ENCODE results near the gene POLD3.
"Not testable (repeated sequence)": the region's sequence is repeated elsewhere in the genome, so short reads cannot be mapped to it uniquely, and the experiment has no call there.

Gene POLD3

DNA sequence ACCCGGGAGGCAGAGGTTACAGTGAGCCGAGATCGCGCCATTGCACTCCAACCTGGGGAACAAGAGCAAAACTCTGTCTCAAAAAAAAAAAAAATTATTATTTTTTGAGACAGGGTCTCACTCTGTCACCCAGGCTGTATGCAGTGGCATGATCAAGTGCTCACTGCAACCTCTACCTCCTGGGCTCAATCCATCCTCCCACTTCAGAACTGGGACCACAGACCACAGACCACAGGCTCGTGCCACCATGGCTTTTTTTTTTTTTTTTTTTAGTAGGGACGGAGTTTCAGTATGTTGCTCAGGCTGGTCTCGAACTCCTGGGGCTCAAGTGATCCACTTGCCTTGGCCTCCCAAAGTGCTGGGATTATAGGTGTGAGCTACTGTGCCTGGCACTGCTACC lies 1.9 kb upstream of the POLD3 start:
- not testable (repeated sequence) for H3K4me1 ChIP-seq (ENCODE audit: control insufficient read depth, insufficient read depth, low read length); H3K27me3 ChIP-seq (ENCODE audit: control insufficient read depth in 1 of 2, insufficient read depth in 2 of 2, low read length in 2 of 2); H3K9me3 ChIP-seq (ENCODE audit: control insufficient read depth in 2 of 2, low read length in 2 of 2); H3K4me3 ChIP-seq (ENCODE audit: low read length in 2 of 2); H3K27ac ChIP-seq (ENCODE audit: low read length); H3K36me3 ChIP-seq (ENCODE audit: control insufficient read depth in 2 of 2, insufficient read depth in 2 of 2, low read length in 2 of 2); H3K9ac ChIP-seq (ENCODE audit: low read length in 2 of 2)

DNA sequence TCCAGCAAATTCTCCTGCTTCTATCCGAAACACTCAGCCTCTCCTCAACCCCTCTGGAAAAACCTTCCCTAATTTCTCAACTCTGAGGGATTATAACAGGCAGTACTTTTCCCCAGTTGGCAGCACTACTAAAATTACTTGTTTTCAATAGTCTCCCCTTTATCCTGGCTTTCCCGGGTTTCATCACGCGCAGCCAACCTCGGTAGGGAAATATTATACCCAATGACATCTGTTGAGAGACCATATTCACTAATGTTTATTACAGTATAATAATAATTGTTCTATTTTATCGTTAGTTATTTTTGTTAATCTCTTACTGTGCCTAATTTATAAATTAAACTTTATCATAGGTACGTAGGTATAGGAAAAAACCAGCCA lies 330 bp upstream of the POLD3 start:
- no peaks in the 10 kb centered on the region for H3K9me3 ChIP-seq (ENCODE audit: control insufficient read depth in 2 of 2, low read length in 2 of 2)
- H3K36me3 ChIP-seq (ENCODE audit: control insufficient read depth in 2 of 2, insufficient read depth in 2 of 2, low read length in 2 of 2), result peaks cover 3 to 5% of the 10 kb centered on the region in 2 donors
- no peak overlapping the region for H3K27ac ChIP-seq (ENCODE audit: low read length)
- peak overlapping the region; percentile 91 to 97 for H3K4me3 ChIP-seq (ENCODE audit: low read length in 2 of 2)
- H3K9ac ChIP-seq (ENCODE audit: low read length in 2 of 2), result peak overlapping the region; percentile 90 to 91
- H3K27me3 ChIP-seq (ENCODE audit: control insufficient read depth in 1 of 2, insufficient read depth in 2 of 2, low read length in 2 of 2), result no peaks in the 10 kb centered on the region
- H3K4me1 ChIP-seq (ENCODE audit: control insufficient read depth, insufficient read depth, low read length), result peaks cover 8% of the 10 kb centered on the region

DNA sequence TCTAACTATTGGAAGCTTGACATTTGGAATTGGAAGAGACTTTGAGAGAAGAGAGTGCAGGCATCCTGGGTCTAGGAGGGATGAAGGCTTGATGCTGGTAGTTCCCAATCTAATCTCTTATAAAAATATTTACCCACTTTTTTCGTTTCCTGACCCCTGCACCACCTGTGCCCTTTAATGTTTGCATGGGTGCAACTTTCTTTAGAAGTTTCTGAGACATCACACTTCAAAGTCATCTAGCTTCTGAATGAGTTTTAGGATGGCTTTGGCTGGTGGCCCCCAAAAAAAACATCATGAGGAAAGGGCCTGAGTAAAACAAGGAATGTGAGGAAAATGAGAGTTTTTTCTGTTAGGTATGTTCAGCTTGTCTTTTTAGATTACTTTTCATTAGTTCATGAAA lies 1.1 kb downstream of the POLD3 start:
- Histone ChIP-seq H3K4me1 (ENCODE audit: control insufficient read depth, insufficient read depth, low read length) (peaks cover 8% of the 10 kb centered on the region), H3K9ac (ENCODE audit: low read length in 2 of 2) (peak overlapping the region; percentile 90 to 91), H3K27ac (ENCODE audit: low read length) (no peak overlapping the region), H3K4me3 (ENCODE audit: low read length in 2 of 2) (peak overlapping the region; percentile 91 to 97), H3K27me3 (ENCODE audit: control insufficient read depth in 1 of 2, insufficient read depth in 2 of 2, low read length in 2 of 2) (no peaks in the 10 kb centered on the region), H3K9me3 (ENCODE audit: control insufficient read depth in 2 of 2, low read length in 2 of 2) (no peaks in the 10 kb centered on the region), H3K36me3 (ENCODE audit: control insufficient read depth in 2 of 2, insufficient read depth in 2 of 2, low read length in 2 of 2) (peaks cover 3 to 10% of the 10 kb centered on the region in 2 donors)

DNA sequence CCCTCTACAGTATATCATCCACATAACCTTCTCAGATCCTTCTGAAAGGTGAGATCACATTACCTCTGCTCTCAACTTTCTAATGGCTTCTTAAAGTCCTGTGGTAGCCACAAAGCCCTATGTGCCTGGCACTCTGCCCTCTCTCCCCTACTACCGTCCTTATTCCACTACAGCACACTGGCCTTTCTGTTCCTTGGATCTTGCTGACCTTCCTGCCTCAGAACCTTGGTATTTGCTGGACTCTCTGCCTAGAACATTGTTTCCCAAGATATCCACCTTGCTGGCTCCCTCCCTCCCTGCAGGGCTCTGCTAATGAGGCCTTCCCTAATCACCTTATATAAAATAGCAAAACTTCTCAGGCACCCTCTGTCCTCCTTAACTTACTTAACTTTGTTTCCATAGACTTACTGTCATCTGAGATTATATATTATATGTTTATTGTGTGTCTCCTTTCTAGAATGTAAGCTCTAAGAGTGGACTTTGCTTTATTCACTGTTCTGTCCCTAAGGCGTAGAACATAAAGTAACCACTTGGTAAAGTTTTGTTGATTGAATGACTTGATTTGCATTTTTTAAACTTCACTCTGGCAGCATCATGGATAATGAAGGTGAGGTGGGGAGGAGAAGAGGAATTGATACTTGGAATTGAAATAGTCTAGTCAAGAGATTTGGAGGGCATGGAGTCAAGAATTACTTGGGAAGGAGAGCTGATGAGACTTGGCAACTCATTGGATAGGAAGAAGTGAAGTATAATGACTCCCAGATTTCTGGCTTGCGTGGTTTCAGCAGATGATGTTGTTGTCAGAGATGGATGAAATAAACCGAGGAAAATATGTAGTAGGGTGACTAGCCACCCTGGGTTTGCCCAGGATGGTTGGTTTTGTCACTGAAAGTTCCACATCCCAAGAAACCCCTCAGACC lies 10.5 kb downstream of the POLD3 start:
- H3K4me3 ChIP-seq (ENCODE audit: low read length in 2 of 2), result no peak overlapping the region
- H3K27me3 ChIP-seq (ENCODE audit: control insufficient read depth in 1 of 2, insufficient read depth in 2 of 2, low read length in 2 of 2), result no peaks in the 10 kb centered on the region
- no peaks in the 10 kb centered on the region for H3K4me1 ChIP-seq (ENCODE audit: control insufficient read depth, insufficient read depth, low read length)
- no peak overlapping the region for H3K9ac ChIP-seq (ENCODE audit: low read length in 2 of 2)
- no peak overlapping the region for H3K27ac ChIP-seq (ENCODE audit: low read length)
- peaks cover 6 to 13% of the 10 kb centered on the region in 2 donors for H3K36me3 ChIP-seq (ENCODE audit: control insufficient read depth in 2 of 2, insufficient read depth in 2 of 2, low read length in 2 of 2)
- no peaks in the 10 kb centered on the region for H3K9me3 ChIP-seq (ENCODE audit: control insufficient read depth in 2 of 2, low read length in 2 of 2)

DNA sequence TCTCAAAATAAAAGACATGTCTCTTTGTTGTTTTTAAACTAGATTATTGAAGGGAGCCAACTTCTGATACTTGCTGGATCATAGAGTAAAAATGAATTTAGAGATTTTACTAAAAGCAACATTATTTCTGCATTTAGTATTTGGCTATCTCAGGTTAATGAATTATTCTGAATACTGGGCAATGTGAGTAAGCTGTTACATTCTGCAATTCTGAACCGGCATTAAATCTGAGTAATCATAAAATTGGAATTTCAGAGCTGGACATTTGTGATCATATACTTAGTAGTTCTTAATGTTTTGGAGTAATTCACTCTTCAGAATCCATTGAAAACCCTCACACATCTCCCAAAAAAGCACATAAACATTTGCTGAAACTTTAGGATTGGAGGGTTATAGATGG lies 11.5 kb downstream of the POLD3 start:
- no peaks in the 10 kb centered on the region for H3K27me3 ChIP-seq (ENCODE audit: control insufficient read depth in 1 of 2, insufficient read depth in 2 of 2, low read length in 2 of 2)
- H3K27ac ChIP-seq (ENCODE audit: low read length), result no peak overlapping the region
- H3K9me3 ChIP-seq (ENCODE audit: control insufficient read depth in 2 of 2, low read length in 2 of 2), result no peaks in the 10 kb centered on the region
- no peak overlapping the region for H3K9ac ChIP-seq (ENCODE audit: low read length in 2 of 2)
- no peaks in the 10 kb centered on the region for H3K4me1 ChIP-seq (ENCODE audit: control insufficient read depth, insufficient read depth, low read length)
- H3K4me3 ChIP-seq (ENCODE audit: low read length in 2 of 2), result no peak overlapping the region
- H3K36me3 ChIP-seq (ENCODE audit: control insufficient read depth in 2 of 2, insufficient read depth in 2 of 2, low read length in 2 of 2), result peaks cover 6 to 9% of the 10 kb centered on the region in 2 donors

DNA sequence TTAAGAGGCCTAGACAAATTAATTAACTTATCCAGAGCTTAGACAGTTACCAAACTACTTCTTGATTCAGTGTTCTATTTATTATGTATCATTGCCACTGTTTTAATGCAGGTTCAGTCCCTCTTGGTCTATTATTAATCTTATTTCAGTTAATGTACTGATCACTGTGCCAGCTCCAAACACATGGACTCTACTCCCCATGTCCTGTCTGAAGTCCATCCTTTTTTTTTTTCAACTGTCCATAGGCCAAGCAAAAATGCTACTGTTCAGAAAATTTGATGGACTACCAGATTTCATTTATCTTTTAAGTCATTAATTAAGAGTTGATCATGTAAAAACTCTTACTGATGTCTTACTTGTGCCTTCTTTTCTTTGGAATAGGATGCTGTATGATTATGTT lies 11.9 kb downstream of the POLD3 start:
- Histone ChIP-seq H3K9ac (ENCODE audit: low read length in 2 of 2) (no peak overlapping the region), H3K27me3 (ENCODE audit: control insufficient read depth in 1 of 2, insufficient read depth in 2 of 2, low read length in 2 of 2) (no peaks in the 10 kb centered on the region), H3K27ac (ENCODE audit: low read length) (no peak overlapping the region), H3K9me3 (ENCODE audit: control insufficient read depth in 2 of 2, low read length in 2 of 2) (no peaks in the 10 kb centered on the region), H3K4me1 (ENCODE audit: control insufficient read depth, insufficient read depth, low read length) (no peaks in the 10 kb centered on the region), H3K36me3 (ENCODE audit: control insufficient read depth in 2 of 2, insufficient read depth in 2 of 2, low read length in 2 of 2) (peaks cover 6 to 9% of the 10 kb centered on the region in 2 donors), H3K4me3 (ENCODE audit: low read length in 2 of 2) (no peak overlapping the region)

DNA sequence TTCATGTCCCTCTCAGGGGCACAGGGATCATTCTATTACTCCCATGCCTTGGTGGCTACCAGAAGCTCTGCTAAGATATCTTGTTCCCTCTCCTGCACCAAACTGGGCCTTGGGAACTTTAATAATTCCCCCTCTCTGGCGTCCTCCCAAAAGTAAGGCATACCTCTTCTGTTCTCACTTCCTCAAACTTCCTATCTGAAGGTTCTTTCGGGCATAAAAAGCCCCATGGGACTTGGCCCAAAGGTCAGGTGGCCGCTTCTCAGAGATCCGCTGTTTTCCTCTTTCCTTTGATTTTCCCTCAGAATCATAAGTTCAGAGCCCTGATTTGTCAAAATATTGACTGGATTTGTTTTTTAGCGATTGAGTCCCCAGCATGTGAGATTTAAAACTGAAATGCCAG lies 13.0 kb downstream of the POLD3 start:
- Histone ChIP-seq H3K27ac (ENCODE audit: low read length) (no peak overlapping the region), H3K9ac (ENCODE audit: low read length in 2 of 2) (no peak overlapping the region), H3K4me1 (ENCODE audit: control insufficient read depth, insufficient read depth, low read length) (no peaks in the 10 kb centered on the region), H3K27me3 (ENCODE audit: control insufficient read depth in 1 of 2, insufficient read depth in 2 of 2, low read length in 2 of 2) (no peaks in the 10 kb centered on the region), H3K36me3 (ENCODE audit: control insufficient read depth in 2 of 2, insufficient read depth in 2 of 2, low read length in 2 of 2) (peaks cover 6 to 9% of the 10 kb centered on the region in 2 donors), H3K4me3 (ENCODE audit: low read length in 2 of 2) (no peak overlapping the region), H3K9me3 (ENCODE audit: control insufficient read depth in 2 of 2, low read length in 2 of 2) (no peaks in the 10 kb centered on the region)

DNA sequence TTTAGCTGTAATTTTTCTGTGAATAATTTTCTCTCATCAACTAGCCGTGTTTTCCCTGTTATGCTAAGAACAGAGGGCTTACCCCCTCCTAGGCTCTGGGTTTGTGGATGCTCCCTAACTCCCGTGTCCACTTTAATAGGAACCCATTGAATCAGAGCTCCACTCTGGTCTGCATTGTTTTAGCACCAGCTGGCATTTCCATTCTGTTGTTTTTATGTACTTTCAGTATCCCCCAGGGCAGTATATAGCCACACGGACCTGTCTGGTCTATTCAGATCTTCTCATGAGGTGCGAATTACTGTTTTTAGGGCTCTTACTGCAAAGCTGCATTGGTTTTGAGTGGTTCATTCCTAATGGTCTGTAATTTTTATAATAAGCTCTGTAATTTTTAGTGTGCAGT lies 16.0 kb downstream of the POLD3 start:
- Histone ChIP-seq H3K9me3 (ENCODE audit: control insufficient read depth in 2 of 2, low read length in 2 of 2) (no peaks in the 10 kb centered on the region), H3K36me3 (ENCODE audit: control insufficient read depth in 2 of 2, insufficient read depth in 2 of 2, low read length in 2 of 2) (peaks cover 6 to 8% of the 10 kb centered on the region in 2 donors), H3K27me3 (ENCODE audit: control insufficient read depth in 1 of 2, insufficient read depth in 2 of 2, low read length in 2 of 2) (no peaks in the 10 kb centered on the region), H3K9ac (ENCODE audit: low read length in 2 of 2) (no peak overlapping the region), H3K4me3 (ENCODE audit: low read length in 2 of 2) (no peak overlapping the region), H3K27ac (ENCODE audit: low read length) (no peak overlapping the region), H3K4me1 (ENCODE audit: control insufficient read depth, insufficient read depth, low read length) (peaks cover 13% of the 10 kb centered on the region)

DNA sequence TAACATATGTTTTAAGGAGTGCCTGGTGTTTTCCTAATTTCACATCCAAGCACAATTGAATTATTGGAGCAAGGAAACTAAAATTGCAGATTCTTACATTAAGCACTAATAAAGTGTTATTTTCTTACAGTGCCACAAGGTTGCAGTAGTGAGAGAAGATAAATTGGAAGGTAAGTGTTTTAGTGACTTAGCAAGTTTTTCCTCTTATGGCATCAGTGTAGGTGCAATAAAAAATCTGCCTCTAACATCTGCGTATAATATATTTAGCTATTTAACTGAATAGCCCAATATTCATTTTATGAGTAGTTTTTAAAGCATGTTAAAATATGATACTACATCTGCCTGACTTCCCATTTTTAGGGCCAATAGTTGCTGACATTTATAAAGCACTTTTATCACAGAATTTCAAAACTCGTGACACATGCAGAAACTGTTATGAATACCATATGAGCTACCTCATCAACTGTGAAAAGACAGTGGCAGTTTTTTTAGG lies 19.0 kb downstream of the POLD3 start:
- Histone ChIP-seq H3K4me3 (ENCODE audit: low read length in 2 of 2) (no peak overlapping the region), H3K27ac (ENCODE audit: low read length) (peak overlapping the region; percentile 75), H3K9me3 (ENCODE audit: control insufficient read depth in 2 of 2, low read length in 2 of 2) (no peaks in the 10 kb centered on the region), H3K27me3 (ENCODE audit: control insufficient read depth in 1 of 2, insufficient read depth in 2 of 2, low read length in 2 of 2) (no peaks in the 10 kb centered on the region), H3K9ac (ENCODE audit: low read length in 2 of 2) (peak overlapping the region in 1 of 2 donors; percentile 44), H3K36me3 (ENCODE audit: control insufficient read depth in 2 of 2, insufficient read depth in 2 of 2, low read length in 2 of 2) (peaks cover 0 to 3% of the 10 kb centered on the region in 2 donors), H3K4me1 (ENCODE audit: control insufficient read depth, insufficient read depth, low read length) (peaks cover 13% of the 10 kb centered on the region)

DNA sequence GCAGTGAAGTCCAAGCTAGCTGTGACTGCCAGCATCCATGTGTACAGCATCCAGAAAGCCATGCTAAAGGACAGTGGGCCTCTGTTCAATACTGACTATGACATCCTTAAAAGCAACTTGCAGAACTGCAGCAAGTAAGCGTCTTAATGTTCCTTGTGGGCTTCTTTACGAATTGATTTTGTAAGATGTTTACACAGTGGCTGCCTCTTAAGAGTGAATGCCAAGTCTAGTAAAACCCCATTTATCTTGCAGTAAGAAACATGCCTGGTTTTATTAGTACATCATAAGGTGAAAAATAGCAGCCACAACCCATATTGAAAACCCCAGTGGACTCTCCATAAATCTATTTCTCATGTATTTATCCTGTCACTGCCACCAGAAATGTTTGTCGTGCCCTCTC lies 20.5 kb downstream of the POLD3 start:
- H3K27me3 ChIP-seq (ENCODE audit: control insufficient read depth in 1 of 2, insufficient read depth in 2 of 2, low read length in 2 of 2), result no peaks in the 10 kb centered on the region
- H3K4me1 ChIP-seq (ENCODE audit: control insufficient read depth, insufficient read depth, low read length), result peaks cover 13% of the 10 kb centered on the region
- peak overlapping the region in 1 of 2 donors; percentile 3 for H3K9ac ChIP-seq (ENCODE audit: low read length in 2 of 2)
- H3K9me3 ChIP-seq (ENCODE audit: control insufficient read depth in 2 of 2, low read length in 2 of 2), result no peaks in the 10 kb centered on the region
- no peak overlapping the region for H3K4me3 ChIP-seq (ENCODE audit: low read length in 2 of 2)
- H3K36me3 ChIP-seq (ENCODE audit: control insufficient read depth in 2 of 2, insufficient read depth in 2 of 2, low read length in 2 of 2), result peaks cover 0 to 3% of the 10 kb centered on the region in 2 donors
- H3K27ac ChIP-seq (ENCODE audit: low read length), result peak overlapping the region; percentile 75

DNA sequence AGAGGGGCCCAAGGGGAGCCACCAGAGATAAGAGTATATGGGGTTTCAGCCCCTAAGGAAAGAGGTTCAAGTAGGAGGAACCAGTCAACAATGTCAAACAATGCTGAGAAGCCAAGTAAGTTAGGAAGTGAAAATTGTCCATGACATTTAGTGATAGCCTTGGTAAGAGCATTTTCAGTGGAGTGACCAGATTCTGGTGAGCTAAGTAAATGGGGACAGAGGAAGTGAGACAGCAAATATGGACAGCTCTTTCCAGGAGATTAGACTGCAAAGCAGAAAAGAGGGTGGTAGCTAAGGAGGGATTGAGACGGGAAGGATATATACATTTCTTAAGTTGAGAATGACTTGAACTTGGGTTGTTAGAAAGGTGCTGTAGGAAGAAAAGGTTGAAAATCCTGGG lies 22.9 kb downstream of the POLD3 start:
- peaks cover 3 to 5% of the 10 kb centered on the region in 2 donors for H3K36me3 ChIP-seq (ENCODE audit: control insufficient read depth in 2 of 2, insufficient read depth in 2 of 2, low read length in 2 of 2)
- peaks cover 13% of the 10 kb centered on the region for H3K4me1 ChIP-seq (ENCODE audit: control insufficient read depth, insufficient read depth, low read length)
- no peak overlapping the region for H3K9ac ChIP-seq (ENCODE audit: low read length in 2 of 2)
- no peaks in the 10 kb centered on the region for H3K9me3 ChIP-seq (ENCODE audit: control insufficient read depth in 2 of 2, low read length in 2 of 2)
- H3K27ac ChIP-seq (ENCODE audit: low read length), result peak overlapping the region; percentile 56
- no peaks in the 10 kb centered on the region for H3K27me3 ChIP-seq (ENCODE audit: control insufficient read depth in 1 of 2, insufficient read depth in 2 of 2, low read length in 2 of 2)
- no peak overlapping the region for H3K4me3 ChIP-seq (ENCODE audit: low read length in 2 of 2)

Data from stomach smooth muscle (tissue), 2 donors.